HG02623 (cell line): ENCODE results near the gene PTGER1.
"Not testable (repeated sequence)": the region's sequence is repeated elsewhere in the genome, so short reads cannot be mapped to it uniquely, and the experiment has no call there.

Experiments used
- ATAC-seq: cut with Tn5 transposase; IDR thresholded peaks from one replicate; pipeline ENCODE4 v1.9.1; 2021; ENCODE audit warnings: moderate library complexity; ENCODE audit not compliant: unreplicated experiment

Gene PTGER1

GRCh38 chr19:14475251-14476073 is at the start of gene PTGER1:
Gene PTGER1 (minus strand): TSS chr19:14475354. CDS start chr19:14474320, 1,034 bp downstream.
- ATAC-seq = no peak

- ATAC-seq = no peak
Measured at GRCh38 chr19:14520543-14520942, 45.4 kb upstream of the PTGER1 start.

GRCh38 chr19:14519860-14520407 is 44.8 kb upstream of the PTGER1 start:
- ATAC-seq = no peak

GRCh38 chr19:14519245-14519859 is 44.2 kb upstream of the PTGER1 start:
- ATAC-seq = no peak

GRCh38 chr19:14517840-14518505 is 42.8 kb upstream of the PTGER1 start, which contains the start of gene DNAJB1:
Gene DNAJB1 (minus strand): TSS chr19:14518397. CDS start chr19:14518349, 48 bp downstream.
- ATAC-seq = peak; percentile 57

- no peak for ATAC-seq
Measured at GRCh38 chr19:14517446-14517839, 42.3 kb upstream of the PTGER1 start.

- ATAC-seq = no peak
Measured at GRCh38 chr19:14516746-14517438, 41.7 kb upstream of the PTGER1 start.

- ATAC-seq = no peak
Measured at GRCh38 chr19:14516048-14516534, 40.9 kb upstream of the PTGER1 start.

GRCh38 chr19:14515501-14516047 is 40.4 kb upstream of the PTGER1 start:
- no peak for ATAC-seq

GRCh38 chr19:14514215-14514863 is 39.2 kb upstream of the PTGER1 start:
- ATAC-seq = no peak

GRCh38 chr19:14512406-14512961 is 37.3 kb upstream of the PTGER1 start:
- ATAC-seq = no peak

- no peak for ATAC-seq
Measured at GRCh38 chr19:14511229-14511593, 36.1 kb upstream of the PTGER1 start.

- no peak for ATAC-seq
Measured at GRCh38 chr19:14510311-14511228, 35.4 kb upstream of the PTGER1 start.

- ATAC-seq = no peak
Measured at GRCh38 chr19:14507704-14508542, 32.8 kb upstream of the PTGER1 start.

GRCh38 chr19:14505488-14506239 is 30.5 kb upstream of the PTGER1 start:
- no peak for ATAC-seq

GRCh38 chr19:14504575-14504974 is 29.4 kb upstream of the PTGER1 start:
- ATAC-seq = not testable (repeated sequence)

GRCh38 chr19:14503285-14503684 is 28.1 kb upstream of the PTGER1 start:
- no peak for ATAC-seq
